HG03064 (cell line): ENCODE data around the gene HOXA10.

Experiments
- ATAC-seq: cut with Tn5 transposase; IDR thresholded peaks from one replicate; pipeline ENCODE4 v1.9.1; 2021; ENCODE audit warnings: low read depth; ENCODE audit not compliant: unreplicated experiment

The HOXA10 gene

DNA sequence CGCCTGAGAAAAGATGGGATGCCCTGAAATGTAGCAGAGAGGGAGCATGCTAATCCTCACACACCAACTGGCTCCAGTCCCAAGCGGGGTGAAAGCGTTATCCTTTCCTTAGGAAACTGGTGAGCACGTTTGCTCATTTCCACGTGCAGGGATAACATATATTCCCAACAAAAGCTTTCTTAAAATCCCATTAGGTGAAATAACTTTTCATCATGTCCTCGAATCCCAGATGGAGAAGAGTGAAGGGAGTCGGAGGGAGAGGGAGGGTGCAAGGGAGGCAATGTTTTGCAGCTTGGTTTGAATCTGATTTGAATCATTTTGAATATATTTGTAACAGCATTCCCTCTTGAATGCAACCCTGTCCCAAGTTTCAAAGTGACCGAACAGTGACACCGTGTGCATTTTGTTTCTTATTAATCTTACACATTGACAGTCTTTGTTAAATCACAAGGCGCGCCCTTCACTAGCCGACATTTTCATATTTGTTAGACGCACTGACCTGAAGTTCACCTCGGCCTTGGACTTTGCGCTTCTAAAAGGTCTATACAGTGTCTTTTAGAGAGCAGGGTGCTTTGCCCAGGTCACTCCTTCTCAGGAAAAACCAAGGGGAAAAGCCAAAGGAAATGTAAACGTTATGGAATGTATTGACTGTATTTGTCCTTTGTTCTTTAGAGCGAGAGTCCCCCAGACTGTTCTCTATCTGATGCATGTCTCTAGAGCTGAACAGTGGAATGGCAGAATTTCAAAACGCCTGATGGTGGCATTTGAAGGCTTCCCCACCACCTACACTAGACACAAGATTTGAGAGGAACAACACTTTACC lies 40.5 kb downstream of the HOXA10 start:
- ATAC-seq: no peak

DNA sequence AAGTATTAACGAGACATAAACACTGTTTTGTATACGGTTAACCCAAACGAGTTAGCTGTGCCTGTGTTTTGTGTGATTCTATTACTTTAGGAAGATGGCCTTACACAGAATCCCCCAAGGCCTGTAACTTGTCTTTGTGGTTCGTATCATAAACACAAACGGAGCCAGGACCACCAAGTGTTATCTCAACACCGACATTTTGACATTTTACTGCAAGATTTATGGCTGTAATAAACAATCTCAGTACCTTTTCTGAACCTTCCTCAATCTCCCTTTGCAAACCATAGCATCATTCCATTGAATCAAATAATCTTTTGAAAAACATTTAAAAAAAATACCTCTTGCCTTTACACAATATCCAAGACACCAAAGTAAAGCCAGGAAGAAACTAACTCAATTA lies 41.1 kb downstream of the HOXA10 start:
- ATAC-seq: no peak

- no peak for ATAC-seq
Observed at GRCh38 chr7:27132214-27132613, 41.9 kb downstream of the HOXA10 start.

DNA sequence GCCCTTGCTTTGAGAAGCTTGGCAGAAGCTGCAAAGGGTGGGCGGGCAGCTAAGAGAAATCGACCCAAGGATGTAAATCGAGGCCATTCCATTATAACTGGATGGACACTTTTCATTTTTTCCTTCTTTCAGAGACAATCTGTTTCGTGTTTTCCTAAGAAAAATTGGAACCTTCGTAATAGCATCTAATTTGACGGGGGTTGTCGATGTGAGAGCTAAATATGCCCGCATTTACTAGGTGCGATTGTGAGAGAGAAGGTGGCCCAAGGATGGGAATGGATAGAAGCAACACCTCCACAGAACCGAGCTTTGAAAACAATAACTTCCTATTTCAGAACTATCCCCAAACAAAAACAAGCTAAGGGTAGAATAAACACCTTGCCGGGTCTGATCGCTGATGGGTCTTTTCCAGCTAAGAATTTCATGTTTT lies 42.7 kb downstream of the HOXA10 start:
- ATAC-seq: no peak

- ATAC-seq: no peak
Observed at GRCh38 chr7:27130540-27131389, 43.4 kb downstream of the HOXA10 start, which contains the start of gene HOXA4. TSS of gene HOXA4 (minus strand) at chr7:27130757. CDS start at chr7:27130733, 24 bp downstream.

- no peak for ATAC-seq
Observed at GRCh38 chr7:27129729-27130539, 44.2 kb downstream of the HOXA10 start.

GRCh38 chr7:27128776-27129728 lies 45.1 kb downstream of the HOXA10 start:
- ATAC-seq: no peak

- no peak for ATAC-seq
Observed at GRCh38 chr7:27128034-27128433, 46.1 kb downstream of the HOXA10 start.

GRCh38 chr7:27126596-27127327 lies 47.4 kb downstream of the HOXA10 start:
- no peak for ATAC-seq

DNA sequence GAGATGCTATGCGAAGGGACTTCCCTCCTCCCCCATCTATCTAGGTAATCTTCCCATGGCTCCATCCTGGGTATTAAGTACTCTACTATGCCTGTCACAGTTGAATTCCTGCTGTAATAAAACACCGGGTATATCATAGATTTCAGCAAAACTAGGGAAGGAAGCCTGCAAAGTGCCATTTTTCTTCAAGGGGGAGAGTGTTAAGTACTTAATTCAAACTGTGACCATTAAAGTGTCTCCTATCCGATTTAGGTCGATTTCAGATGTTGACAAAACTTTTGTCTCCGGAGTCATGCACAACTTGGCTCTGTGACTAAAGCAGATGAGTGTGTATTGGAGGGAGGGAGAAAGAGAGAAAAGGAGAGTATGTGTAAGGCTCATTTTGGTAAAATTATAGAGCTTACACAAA lies 48.1 kb downstream of the HOXA10 start:
- ATAC-seq: no peak

GRCh38 chr7:27124902-27125689 lies 49.0 kb downstream of the HOXA10 start:
- no peak for ATAC-seq

- no peak for ATAC-seq
Observed at GRCh38 chr7:27124096-27124901, 49.8 kb downstream of the HOXA10 start.

GRCh38 chr7:27123477-27124053 lies 50.6 kb downstream of the HOXA10 start:
- no peak for ATAC-seq

- no peak for ATAC-seq
Observed at GRCh38 chr7:27123007-27123476, 51.1 kb downstream of the HOXA10 start.

DNA sequence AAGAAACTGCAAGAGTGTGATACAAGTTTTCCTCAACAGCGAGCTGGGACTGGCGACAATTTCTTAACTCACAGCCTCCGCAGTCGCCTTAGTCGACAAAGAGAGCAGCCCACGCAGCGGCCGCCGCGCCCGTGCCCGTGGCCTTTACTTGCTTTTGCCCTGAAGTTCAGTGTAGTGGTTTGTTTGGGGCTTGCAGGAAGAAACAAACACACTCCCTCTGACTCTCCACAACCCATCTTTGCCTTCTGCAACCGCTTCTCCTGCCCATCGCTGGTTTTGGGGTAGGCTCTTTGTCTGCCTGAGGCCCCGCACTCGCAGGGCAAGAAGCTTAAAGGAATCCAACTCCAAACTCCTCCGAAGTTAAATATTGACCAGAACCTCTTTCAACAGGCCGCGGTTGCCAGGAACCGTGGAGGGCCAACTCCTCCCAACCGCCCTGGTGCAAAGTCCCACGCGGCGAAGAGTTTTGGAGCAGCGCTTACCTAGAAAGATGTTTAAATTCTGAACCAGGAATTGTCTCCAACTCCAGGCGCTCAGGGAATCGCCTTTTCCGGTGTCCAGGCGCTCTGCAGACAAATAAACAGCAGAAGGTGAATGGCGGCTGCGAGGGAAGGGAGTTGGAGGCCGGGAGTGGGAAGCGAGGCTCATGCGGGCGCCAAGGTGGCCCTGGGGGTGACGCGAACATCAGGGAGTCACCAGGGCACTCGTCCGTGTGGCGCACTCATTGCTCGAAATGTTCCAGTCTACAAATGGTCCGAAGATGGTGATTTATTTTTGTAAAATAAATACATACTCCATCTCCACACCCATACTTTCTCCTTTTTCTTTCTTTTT lies 51.8 kb downstream of the HOXA10 start:
- ATAC-seq: no peak

DNA sequence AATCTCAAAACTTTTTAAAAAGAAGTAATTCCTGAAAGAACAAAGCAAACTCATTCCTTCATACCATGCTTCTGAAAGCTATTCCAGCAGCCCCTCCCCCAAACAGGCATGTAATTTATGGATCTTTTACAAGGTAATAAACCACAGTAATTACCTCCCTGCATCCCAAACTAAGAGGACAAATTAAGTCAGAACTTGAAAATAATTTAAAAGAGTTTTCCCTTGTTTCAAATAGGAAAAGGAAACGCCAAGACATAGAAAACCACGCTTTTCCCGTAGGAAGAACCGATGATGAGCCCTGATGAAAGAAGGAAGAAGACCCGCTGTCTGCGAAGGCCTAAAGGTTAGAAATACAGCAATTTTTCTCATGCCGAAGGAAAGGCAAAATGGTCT lies 52.4 kb downstream of the HOXA10 start:
- no peak for ATAC-seq
